Parathyroid adenoma (tissue), 2 donors: ENCODE data around the gene ROCK2.

ENCODE experiments used
- H2AFZ ChIP-seq: fragments of 300-600 bp; sonication (generic); one replicate; pipeline ENCODE4 v1.7.0; 2017; ENCODE audit warnings: antibody characterized with exemption, mild to moderate bottlenecking
- H3K27ac ChIP-seq: fragments of 300-600 bp; sonication (generic); one replicate; pipeline ENCODE4 v1.7.0; 2017
- H3K27me3 ChIP-seq: fragments of 300-600 bp; sonication (generic); one replicate; pipeline ENCODE4 v1.7.0; 2017; ENCODE audit warnings: low read length; ENCODE audit not compliant: control insufficient read depth, insufficient read depth
- H3K36me3 ChIP-seq: fragments of 300-600 bp; sonication (generic); one replicate; pipeline ENCODE4 v1.7.0; 2017; ENCODE audit warnings: low read length; ENCODE audit not compliant: control insufficient read depth, insufficient read depth
- H3K4me1 ChIP-seq: fragments of 300-600 bp; sonication (generic); one replicate; pipeline ENCODE4 v1.7.0; 2017; ENCODE audit warnings: control low read depth
- H3K4me2 ChIP-seq: fragments of 300-600 bp; sonication (generic); one replicate; pipeline ENCODE4 v1.7.0; 2017; ENCODE audit warnings: low read length
- H3K4me3 ChIP-seq: fragments of 300-600 bp; sonication (generic); one replicate; pipeline ENCODE4 v1.7.0; 2017; ENCODE audit warnings: low read depth, low read length
- H3K79me2 ChIP-seq: fragments of 300-600 bp; sonication (generic); one replicate; pipeline ENCODE4 v1.7.0; 2017; ENCODE audit warnings: control low read depth
- H3K9ac ChIP-seq: fragments of 300-600 bp; sonication (generic); one replicate; pipeline ENCODE4 v1.7.0; 2017; ENCODE audit warnings: mild to moderate bottlenecking
- H3K9me3 ChIP-seq: fragments of 300-600 bp; sonication (generic); one replicate; pipeline ENCODE4 v1.7.0; 2017; ENCODE audit warnings: low read length; ENCODE audit not compliant: control insufficient read depth
- TF ChIP-seq, protein P1 (sequence below): fragments of 300-600 bp; sonication (generic); IDR thresholded peaks from one replicate; pipeline ENCODE4 v1.7.0; 2017; ENCODE audit warnings: antibody characterized with exemption, mild to moderate bottlenecking
- donor health status: primary hyperparathyroidism.

The ROCK2 gene

DNA sequence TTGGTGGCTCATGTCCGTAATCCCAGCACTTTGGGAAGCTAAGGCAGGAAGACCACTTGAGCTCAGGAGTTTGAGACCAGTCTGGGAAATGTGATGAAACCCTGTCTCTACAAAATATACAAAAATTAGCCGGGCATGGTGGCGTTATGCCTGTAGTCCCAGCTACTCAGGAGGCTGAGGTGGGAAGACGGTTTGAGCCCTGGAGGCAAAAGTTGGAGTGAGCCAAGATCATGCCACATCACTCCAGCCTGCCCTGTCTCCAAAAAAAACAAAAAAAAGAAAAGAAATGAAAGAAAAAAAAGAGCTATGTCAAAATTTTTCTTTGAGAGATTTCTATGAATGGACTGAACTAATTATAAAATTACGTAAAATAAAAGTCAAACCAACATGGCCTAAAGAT lies 34.7 kb downstream of the ROCK2 start:
- Histone ChIP-seq H3K36me3 (no peaks in the 10 kb centered on the region), H3K9ac (no peak overlapping the region), H3K4me2 (no peak overlapping the region), H3K27me3 (no peaks in the 10 kb centered on the region), H3K4me3 (no peak overlapping the region), H3K27ac (no peak overlapping the region), H3K79me2 (peaks cover 29% of the 10 kb centered on the region), H3K4me1 (peaks cover 10% of the 10 kb centered on the region), H3K9me3 (no peaks in the 10 kb centered on the region), H2AFZ (no peak overlapping the region)
- TF ChIP-seq, protein P1, sequence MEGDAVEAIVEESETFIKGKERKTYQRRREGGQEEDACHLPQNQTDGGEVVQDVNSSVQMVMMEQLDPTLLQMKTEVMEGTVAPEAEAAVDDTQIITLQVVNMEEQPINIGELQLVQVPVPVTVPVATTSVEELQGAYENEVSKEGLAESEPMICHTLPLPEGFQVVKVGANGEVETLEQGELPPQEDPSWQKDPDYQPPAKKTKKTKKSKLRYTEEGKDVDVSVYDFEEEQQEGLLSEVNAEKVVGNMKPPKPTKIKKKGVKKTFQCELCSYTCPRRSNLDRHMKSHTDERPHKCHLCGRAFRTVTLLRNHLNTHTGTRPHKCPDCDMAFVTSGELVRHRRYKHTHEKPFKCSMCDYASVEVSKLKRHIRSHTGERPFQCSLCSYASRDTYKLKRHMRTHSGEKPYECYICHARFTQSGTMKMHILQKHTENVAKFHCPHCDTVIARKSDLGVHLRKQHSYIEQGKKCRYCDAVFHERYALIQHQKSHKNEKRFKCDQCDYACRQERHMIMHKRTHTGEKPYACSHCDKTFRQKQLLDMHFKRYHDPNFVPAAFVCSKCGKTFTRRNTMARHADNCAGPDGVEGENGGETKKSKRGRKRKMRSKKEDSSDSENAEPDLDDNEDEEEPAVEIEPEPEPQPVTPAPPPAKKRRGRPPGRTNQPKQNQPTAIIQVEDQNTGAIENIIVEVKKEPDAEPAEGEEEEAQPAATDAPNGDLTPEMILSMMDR = no peak

DNA sequence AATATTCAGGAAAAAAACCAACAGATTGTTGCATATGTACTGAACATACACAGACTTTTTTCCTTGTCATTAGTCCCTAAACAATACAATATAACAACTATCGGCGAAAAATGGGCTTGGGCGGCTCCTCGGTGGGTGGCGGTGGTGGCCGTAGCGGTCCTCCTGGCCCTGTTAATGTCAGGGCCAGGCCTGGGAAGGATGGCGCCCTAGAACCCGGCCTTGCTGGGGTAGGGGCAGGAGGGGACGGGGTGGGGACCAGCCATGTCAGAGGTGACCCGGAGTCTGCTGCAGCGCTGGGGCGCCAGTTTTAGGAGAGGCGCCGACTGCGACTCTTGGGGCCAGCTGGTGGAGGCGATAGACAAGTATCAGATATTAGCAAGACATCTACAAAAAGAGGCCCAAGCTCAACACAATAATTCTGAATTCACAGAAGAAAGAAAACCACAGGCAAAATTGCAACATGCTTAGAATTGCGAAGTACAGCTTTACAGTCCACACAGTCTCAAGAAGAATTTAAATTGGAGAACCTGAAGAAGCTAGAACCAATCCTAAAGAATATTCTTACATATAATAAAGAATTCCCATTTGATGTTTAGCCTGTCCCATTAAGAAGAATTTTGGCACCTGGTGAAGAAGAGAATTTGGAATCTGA lies 36.5 kb downstream of the ROCK2 start:
- no peak overlapping the region for H3K9ac ChIP-seq
- TF ChIP-seq, protein P1 = no peak
- H3K27ac ChIP-seq = no peak overlapping the region
- H3K4me1 ChIP-seq = peaks cover 18% of the 10 kb centered on the region
- no peak overlapping the region for H3K4me2 ChIP-seq
- no peak overlapping the region for H3K4me3 ChIP-seq
- H3K9me3 ChIP-seq = no peaks in the 10 kb centered on the region
- no peak overlapping the region for H2AFZ ChIP-seq
- H3K36me3 ChIP-seq = no peaks in the 10 kb centered on the region
- H3K79me2 ChIP-seq = peaks cover 36% of the 10 kb centered on the region
- H3K27me3 ChIP-seq = no peaks in the 10 kb centered on the region

DNA sequence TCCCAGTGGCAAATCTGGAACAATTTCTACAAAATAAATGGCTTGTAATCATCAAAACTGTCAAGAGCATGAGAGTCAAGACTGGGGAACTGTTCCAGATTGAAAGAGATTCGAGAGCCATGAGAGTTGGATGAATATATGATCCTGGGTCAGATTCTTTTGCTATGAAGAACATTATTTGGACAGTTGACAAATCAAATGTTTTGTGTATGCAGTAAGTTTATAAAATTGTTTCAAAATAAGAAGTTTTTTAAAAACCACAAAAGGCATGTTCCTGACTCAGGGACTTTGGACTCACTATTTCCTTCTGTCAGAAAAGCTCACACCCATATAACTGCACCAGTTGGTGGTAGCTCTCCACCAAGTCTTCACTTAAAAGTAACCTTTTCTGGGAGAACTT lies 38.5 kb downstream of the ROCK2 start:
- H3K36me3 ChIP-seq = no peaks in the 10 kb centered on the region
- H3K9me3 ChIP-seq = no peaks in the 10 kb centered on the region
- TF ChIP-seq, protein P1 = no peak
- no peak overlapping the region for H3K9ac ChIP-seq
- H2AFZ ChIP-seq = no peak overlapping the region
- peaks cover 18% of the 10 kb centered on the region for H3K4me1 ChIP-seq
- peaks cover 43% of the 10 kb centered on the region for H3K79me2 ChIP-seq
- H3K27me3 ChIP-seq = no peaks in the 10 kb centered on the region
- H3K4me2 ChIP-seq = no peak overlapping the region
- no peak overlapping the region for H3K27ac ChIP-seq
- no peak overlapping the region for H3K4me3 ChIP-seq

DNA sequence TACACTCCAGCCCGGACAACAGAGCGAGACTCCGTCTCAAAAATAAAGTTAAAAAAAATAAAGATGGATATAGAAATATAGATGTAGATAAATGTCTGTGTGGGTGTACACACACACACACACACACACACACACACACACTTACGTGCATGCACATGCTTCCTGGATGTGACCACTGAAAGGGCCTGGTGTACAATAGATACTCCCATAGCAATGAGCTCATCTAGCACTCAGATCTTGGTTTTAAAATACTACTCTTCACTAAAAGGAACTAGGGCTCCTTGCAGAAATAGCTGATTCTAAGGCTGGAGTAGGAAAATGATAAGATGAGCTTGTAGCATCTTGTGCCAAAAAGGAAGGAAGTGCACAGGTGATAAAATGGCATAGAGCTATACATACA lies 39.1 kb downstream of the ROCK2 start:
- TF ChIP-seq, protein P1 = no peak
- H3K9ac ChIP-seq = no peak overlapping the region
- H3K4me1 ChIP-seq = peaks cover 17% of the 10 kb centered on the region
- H3K4me2 ChIP-seq = no peak overlapping the region
- no peak overlapping the region for H3K4me3 ChIP-seq
- no peaks in the 10 kb centered on the region for H3K27me3 ChIP-seq
- no peak overlapping the region for H3K27ac ChIP-seq
- peaks cover 45% of the 10 kb centered on the region for H3K79me2 ChIP-seq
- H3K9me3 ChIP-seq = no peaks in the 10 kb centered on the region
- H2AFZ ChIP-seq = no peak overlapping the region
- no peaks in the 10 kb centered on the region for H3K36me3 ChIP-seq

DNA sequence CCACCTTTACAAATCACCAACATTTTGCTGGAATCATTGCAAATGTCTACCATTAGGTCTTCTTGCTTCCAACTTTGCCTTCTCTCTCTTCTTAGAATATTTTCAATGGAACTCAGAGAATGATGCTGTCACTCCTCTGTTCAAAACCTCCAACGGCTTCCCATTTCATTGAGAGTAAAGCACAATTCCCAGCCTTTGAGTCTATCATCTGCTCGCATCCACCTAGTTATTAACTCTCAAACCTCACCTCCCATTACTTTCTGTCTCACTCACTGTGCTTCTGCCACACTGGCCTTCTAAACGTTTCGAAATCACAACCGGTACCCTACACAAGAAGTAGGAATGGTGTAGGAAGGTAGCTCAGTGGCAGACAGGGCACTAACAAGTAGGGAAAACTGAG lies 40.0 kb downstream of the ROCK2 start:
- Histone ChIP-seq H3K27ac (no peak overlapping the region), H3K4me1 (peaks cover 9% of the 10 kb centered on the region), H3K4me3 (no peak overlapping the region), H3K9ac (no peak overlapping the region), H3K27me3 (no peaks in the 10 kb centered on the region), H3K4me2 (no peak overlapping the region), H2AFZ (no peak overlapping the region), H3K36me3 (no peaks in the 10 kb centered on the region), H3K79me2 (peaks cover 45% of the 10 kb centered on the region), H3K9me3 (no peaks in the 10 kb centered on the region)
- TF ChIP-seq, protein P1 = no peak
